Measurements from ENCODE around the gene SLC36A1. TPM values are rescaled to one million over a fixed set of nuclear protein-coding genes. Genes with fewer than 3 reads are reported as not detected.

The SLC36A1 gene
- total and polyA plus RNA-seq, 2 donors (not counting 1 experiment from before 2014, with no cell fraction given) = 4.6 to 18.9 TPM

DNA sequence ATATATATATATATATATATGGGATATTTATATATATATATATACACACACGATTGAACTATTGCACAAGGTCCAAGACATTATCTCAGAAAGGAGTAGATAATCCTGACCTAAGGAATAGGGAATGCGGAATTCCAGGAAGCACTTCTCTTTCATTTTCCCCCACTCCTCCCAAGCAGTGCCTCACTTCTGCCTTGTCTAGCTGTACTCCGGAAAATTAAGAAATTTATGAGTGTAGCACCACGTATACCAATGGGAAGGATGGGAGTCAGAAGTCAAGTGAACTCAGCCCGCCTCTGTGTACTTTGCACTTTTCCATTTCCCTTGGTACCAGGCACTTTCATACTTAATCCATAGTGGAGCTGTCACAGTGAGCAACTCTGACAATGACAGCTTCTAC is 10.9 kb downstream of the SLC36A1 start:
- no peak overlapping the region for H2AFZ ChIP-seq (ENCODE audit: low read length)
- no peaks in the 10 kb centered on the region for H3K4me1 ChIP-seq (ENCODE audit: control insufficient read depth, extremely low read depth, insufficient read depth, low read length)
- TF ChIP-seq EZH2 (IDR thresholded peaks at IDR 0.05; ENCODE audit: low read length, missing control alignments) (no peak), CTCF (conservative IDR thresholded peaks at IDR 0.05 in 1 of 2, IDR thresholded peaks at IDR 0.05 in 1 of 2; ENCODE audit: low read depth in 1 of 2, low read length in 2 of 2) (no peak)
- no peak overlapping the region for H3K27ac ChIP-seq (ENCODE audit: insufficient read depth, low read length)
- no peaks in the 10 kb centered on the region for H4K20me1 ChIP-seq (ENCODE audit: control insufficient read depth, extremely low read depth, insufficient read depth, low read length)
- H3K9me3 ChIP-seq (ENCODE audit: control insufficient read depth, insufficient read depth, low read depth, low read length) = no peaks in the 10 kb centered on the region
- no peaks in the 10 kb centered on the region for H3K27me3 ChIP-seq (ENCODE audit: control insufficient read depth, insufficient read depth, low read length)
- no peaks in the 10 kb centered on the region for H3K36me3 ChIP-seq (ENCODE audit: control insufficient read depth, insufficient read depth, low read length)
- no peak for DNase-seq (ENCODE audit: low read depth in 2 of 2)
- H3K9ac ChIP-seq (ENCODE audit: insufficient read depth, low read length) = no peak overlapping the region
- no peak overlapping the region for H3K4me3 ChIP-seq (replicated peaks in 1 of 4; ENCODE audit: control extremely low read depth in 1 of 4, insufficient read depth in 1 of 4, low read depth in 3 of 4, low read length in 4 of 4)
- H3K79me2 ChIP-seq (ENCODE audit: control insufficient read depth, insufficient read depth, low read length) = peaks cover 7% of the 10 kb centered on the region
- H3K4me2 ChIP-seq (ENCODE audit: extremely low read depth, insufficient read depth, low read length) = no peak overlapping the region

DNA sequence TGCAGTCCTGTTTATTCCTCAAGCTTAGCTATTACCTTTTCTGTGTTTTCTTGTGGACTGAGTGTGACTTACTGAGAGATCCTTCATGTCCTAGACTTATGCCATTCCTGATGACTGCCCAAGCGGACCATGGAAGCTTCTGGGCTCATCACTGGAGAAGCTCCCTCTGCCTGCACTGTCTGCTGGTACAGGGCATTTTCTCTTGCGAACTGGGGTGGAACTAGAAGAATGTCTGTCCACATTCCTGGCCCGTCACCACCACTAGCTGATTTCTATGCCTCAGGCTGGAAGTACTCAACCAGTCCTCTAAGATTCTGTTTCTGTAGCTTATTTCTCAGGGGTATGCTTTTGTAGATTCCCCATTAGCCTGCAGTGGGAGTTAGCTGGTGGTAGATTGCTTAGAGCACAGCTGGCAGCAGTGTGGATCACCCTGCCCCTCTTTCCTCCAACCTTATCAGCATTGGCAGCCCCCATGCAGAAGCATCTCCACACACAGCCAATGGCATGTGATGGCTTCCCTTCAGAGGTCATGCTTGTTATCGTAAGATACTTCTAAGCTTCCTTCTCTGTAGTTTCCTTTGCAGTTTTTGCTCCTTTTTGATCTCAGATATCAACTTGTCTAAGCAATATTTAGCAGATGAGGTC is 12.4 kb downstream of the SLC36A1 start:
- TF ChIP-seq EZH2 (IDR thresholded peaks at IDR 0.05; ENCODE audit: low read length, missing control alignments) (no peak), CTCF (conservative IDR thresholded peaks at IDR 0.05 in 1 of 2, IDR thresholded peaks at IDR 0.05 in 1 of 2; ENCODE audit: low read depth in 1 of 2, low read length in 2 of 2) (no peak)
- H3K27ac ChIP-seq (ENCODE audit: insufficient read depth, low read length) = no peak overlapping the region
- H3K27me3 ChIP-seq (ENCODE audit: control insufficient read depth, insufficient read depth, low read length) = no peaks in the 10 kb centered on the region
- H3K9ac ChIP-seq (ENCODE audit: insufficient read depth, low read length) = no peak overlapping the region
- DNase-seq (ENCODE audit: low read depth in 2 of 2) = peak in 1 of 2 donors; percentile 32
- H3K4me3 ChIP-seq (replicated peaks in 1 of 4; ENCODE audit: control extremely low read depth in 1 of 4, insufficient read depth in 1 of 4, low read depth in 3 of 4, low read length in 4 of 4) = no peak overlapping the region
- no peaks in the 10 kb centered on the region for H3K9me3 ChIP-seq (ENCODE audit: control insufficient read depth, insufficient read depth, low read depth, low read length)
- H3K4me1 ChIP-seq (ENCODE audit: control insufficient read depth, extremely low read depth, insufficient read depth, low read length) = no peaks in the 10 kb centered on the region
- H3K4me2 ChIP-seq (ENCODE audit: extremely low read depth, insufficient read depth, low read length) = no peak overlapping the region
- peaks cover 7% of the 10 kb centered on the region for H3K79me2 ChIP-seq (ENCODE audit: control insufficient read depth, insufficient read depth, low read length)
- H2AFZ ChIP-seq (ENCODE audit: low read length) = no peak overlapping the region
- H4K20me1 ChIP-seq (ENCODE audit: control insufficient read depth, extremely low read depth, insufficient read depth, low read length) = no peaks in the 10 kb centered on the region
- peaks cover 1% of the 10 kb centered on the region for H3K36me3 ChIP-seq (ENCODE audit: control insufficient read depth, insufficient read depth, low read length)

DNA sequence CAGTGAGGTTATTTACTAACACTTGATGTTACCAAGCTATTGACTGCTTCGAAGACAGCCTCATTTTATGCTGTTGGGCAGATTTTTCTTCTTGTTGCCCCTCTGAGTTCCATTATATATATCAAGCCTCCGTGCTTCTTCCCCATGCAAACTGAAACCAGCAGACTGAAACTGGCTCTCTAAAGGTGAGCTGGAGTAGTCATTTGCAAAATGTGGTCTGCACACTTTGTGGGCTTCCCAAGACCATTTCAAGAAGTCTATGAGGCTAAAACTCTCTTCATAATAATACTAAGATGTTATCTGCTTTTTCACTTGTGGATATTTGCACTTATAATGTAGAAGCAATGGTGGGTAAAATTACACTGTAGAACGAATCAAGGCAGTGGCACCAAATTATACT is 13.9 kb downstream of the SLC36A1 start:
- Histone ChIP-seq H3K9ac (ENCODE audit: insufficient read depth, low read length) (no peak overlapping the region), H3K27me3 (ENCODE audit: control insufficient read depth, insufficient read depth, low read length) (no peaks in the 10 kb centered on the region), H3K79me2 (ENCODE audit: control insufficient read depth, insufficient read depth, low read length) (peaks cover under 1% of the 10 kb centered on the region), H3K4me2 (ENCODE audit: extremely low read depth, insufficient read depth, low read length) (no peak overlapping the region), H3K9me3 (ENCODE audit: control insufficient read depth, insufficient read depth, low read depth, low read length) (no peaks in the 10 kb centered on the region), H3K4me3 (replicated peaks in 1 of 4; ENCODE audit: control extremely low read depth in 1 of 4, insufficient read depth in 1 of 4, low read depth in 3 of 4, low read length in 4 of 4) (no peak overlapping the region), H4K20me1 (ENCODE audit: control insufficient read depth, extremely low read depth, insufficient read depth, low read length) (no peaks in the 10 kb centered on the region), H3K4me1 (ENCODE audit: control insufficient read depth, extremely low read depth, insufficient read depth, low read length) (no peaks in the 10 kb centered on the region), H3K27ac (ENCODE audit: insufficient read depth, low read length) (no peak overlapping the region), H3K36me3 (ENCODE audit: control insufficient read depth, insufficient read depth, low read length) (peaks cover 4% of the 10 kb centered on the region), H2AFZ (ENCODE audit: low read length) (no peak overlapping the region)
- no peak for DNase-seq (ENCODE audit: low read depth in 2 of 2)
- TF ChIP-seq CTCF (conservative IDR thresholded peaks at IDR 0.05 in 1 of 2, IDR thresholded peaks at IDR 0.05 in 1 of 2; ENCODE audit: low read depth in 1 of 2, low read length in 2 of 2) = no peak
- no peak for TF ChIP-seq EZH2 (IDR thresholded peaks at IDR 0.05; ENCODE audit: low read length, missing control alignments)

Data from fibroblast of lung (primary cell).